ENCODE measurements around the gene ARID5A.

DNA sequence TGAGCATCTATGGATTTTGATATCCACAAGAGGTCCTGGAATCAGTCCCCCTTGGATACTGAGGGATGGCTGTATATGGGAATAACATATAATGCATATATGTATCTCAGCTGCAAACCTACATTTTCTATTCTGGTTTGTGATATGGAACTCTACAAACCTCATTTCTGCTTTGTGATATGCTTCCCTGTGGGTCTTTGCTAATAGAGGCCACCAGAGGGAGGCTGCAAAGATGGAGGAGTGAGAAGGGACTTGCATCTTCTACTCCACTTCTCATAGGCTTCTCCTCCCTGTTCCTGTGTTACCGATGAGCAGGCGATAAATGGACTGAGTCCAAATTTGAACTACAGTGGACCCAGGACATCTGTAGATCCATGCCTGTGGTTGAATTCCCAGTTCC, 37.8 kb downstream of the ARID5A start:
- TF ChIP-seq TAF1 (IDR thresholded peaks at IDR 0.05; ENCODE audit: low read depth, low read length) (no peak), POLR2A (IDR thresholded peaks at IDR 0.05; ENCODE audit: low read depth, low read length) (no peak)
